SK-N-SH treated with all-trans-retinoic acid at 6 μM for 48 hours (cell line): Measurements from ENCODE around the gene FDPS.

ENCODE experiments used
- ATAC-seq: fragments of 200-7000 bp; cut with Tn5 transposase; 3 replicates; pipeline ENCODE4 v1.9.1; 2020; ENCODE audit warnings: mild to moderate bottlenecking, moderate library complexity
- ARNTL ChIP-seq: fragments of 450-650 bp; formaldehyde crosslinking; IDR thresholded peaks from 2 replicates; pipeline ENCODE4 v1.5.0; 2020; ENCODE audit warnings: low read depth, mild to moderate bottlenecking, moderate library complexity, borderline replicate concordance
- BACH2 ChIP-seq: fragments of 250-450 bp; sonication (Bioruptor Pico); IDR thresholded peaks from 2 replicates; pipeline ENCODE4 v1.9.0; 2021; ENCODE audit warnings: mild to moderate bottlenecking, borderline replicate concordance
- CSDC2 ChIP-seq: fragments of 250-450 bp; sonication (Bioruptor Pico); IDR thresholded peaks from 2 replicates; pipeline ENCODE4 v1.5.0; 2020; ENCODE audit warnings: mild to moderate bottlenecking, moderate library complexity
- ESRRG ChIP-seq: fragments of 250-450 bp; sonication (Bioruptor Pico); IDR thresholded peaks from 2 replicates; pipeline ENCODE4 v1.6.1; 2021; ENCODE audit warnings: mild to moderate bottlenecking
- ISL1 ChIP-seq: fragments of 250-450 bp; sonication (Bioruptor Pico); IDR thresholded peaks from 2 replicates; pipeline ENCODE4 v2.1.2; 2022; ENCODE audit warnings: mild to moderate bottlenecking, moderate library complexity
- OSR1 ChIP-seq: fragments of 250-450 bp; sonication (Bioruptor Pico); IDR thresholded peaks from 2 replicates; pipeline ENCODE4 v1.8.0; 2022; ENCODE audit warnings: moderate library complexity, mild to moderate bottlenecking, inconsistent platforms
- PATZ1 ChIP-seq: fragments of 250-450 bp; sonication (Bioruptor Pico); IDR thresholded peaks from 2 replicates; pipeline ENCODE4 v1.8.0; 2020; ENCODE audit warnings: mild to moderate bottlenecking, moderate library complexity, borderline replicate concordance
- POU6F1 ChIP-seq: fragments of 250-450 bp; sonication (Bioruptor Pico); IDR thresholded peaks from 2 replicates; pipeline ENCODE4 v1.8.0; 2021; ENCODE audit warnings: low read depth, mild to moderate bottlenecking, moderate library complexity, borderline replicate concordance
- PPARA ChIP-seq: fragments of 250-450 bp; sonication (Bioruptor Pico); IDR thresholded peaks from 2 replicates; pipeline ENCODE4 v1.5.0; 2020; ENCODE audit warnings: mild to moderate bottlenecking, borderline replicate concordance
- RARB ChIP-seq: fragments of 250-450 bp; sonication (Bioruptor Pico); IDR thresholded peaks from 2 replicates; pipeline ENCODE4 v1.8.0; 2021; ENCODE audit warnings: mild to moderate bottlenecking, moderate library complexity
- SNAI2 ChIP-seq: fragments of 250-450 bp; sonication (Bioruptor Pico); IDR thresholded peaks from 2 replicates; pipeline ENCODE4 v1.5.0; 2020; ENCODE audit warnings: mild to moderate bottlenecking, moderate library complexity
- TCF4 ChIP-seq: fragments of 250-450 bp; sonication (Bioruptor Pico); IDR thresholded peaks from 2 replicates; pipeline ENCODE4 v1.8.0; 2021; ENCODE audit warnings: mild to moderate bottlenecking, moderate library complexity, borderline replicate concordance
- TOX ChIP-seq: fragments of 250-450 bp; sonication (Bioruptor Pico); IDR thresholded peaks from 2 replicates; pipeline ENCODE4 v1.8.0; 2021; ENCODE audit warnings: mild to moderate bottlenecking, moderate library complexity, borderline replicate concordance
- ZC3H10 ChIP-seq: fragments of 250-450 bp; sonication (Bioruptor Pico); IDR thresholded peaks from 2 replicates; pipeline ENCODE4 v1.5.1; 2021; ENCODE audit warnings: mild to moderate bottlenecking, moderate library complexity
- ZFP30 ChIP-seq: fragments of 450-650 bp; formaldehyde crosslinking; IDR thresholded peaks from 2 replicates; pipeline ENCODE4 v1.5.0; 2022; ENCODE audit warnings: mild to moderate bottlenecking, moderate library complexity
- ZNF565 ChIP-seq: fragments of 450-650 bp; formaldehyde crosslinking; conservative IDR thresholded peaks from 2 replicates; pipeline ENCODE4 v1.5.0; 2020; ENCODE audit warnings: low read depth, mild to moderate bottlenecking, moderate library complexity
- ZNF70 ChIP-seq: fragments of 450-650 bp; formaldehyde crosslinking; IDR thresholded peaks from 2 replicates; pipeline ENCODE4 v1.5.0; 2020; ENCODE audit warnings: mild to moderate bottlenecking, moderate library complexity
- ZNF8 ChIP-seq: fragments of 450-650 bp; formaldehyde crosslinking; IDR thresholded peaks from 2 replicates; pipeline ENCODE4 v1.5.0; 2020; ENCODE audit warnings: mild to moderate bottlenecking, moderate library complexity
- TF ChIP-seq, protein P1 (sequence below): fragments of 250-450 bp; sonication (Bioruptor Pico); IDR thresholded peaks from 2 replicates; pipeline ENCODE4 v1.5.1; 2021; ENCODE audit warnings: mild to moderate bottlenecking, moderate library complexity
- TF ChIP-seq, protein P2 (sequence below): fragments of 250-450 bp; sonication (Bioruptor Pico); IDR thresholded peaks from 2 replicates; pipeline ENCODE4 v1.5.0; 2020; ENCODE audit warnings: mild to moderate bottlenecking, moderate library complexity
- TF ChIP-seq, protein P3 (sequence below): fragments of 250-450 bp; sonication (Bioruptor Pico); IDR thresholded peaks from 2 replicates; pipeline ENCODE4 v1.5.1; 2020; ENCODE audit warnings: low read depth, mild to moderate bottlenecking, moderate library complexity

Gene FDPS

GRCh38 chr1:155329980-155330598, 21.4 kb downstream of the FDPS start:
- TF ChIP-seq POU6F1 (no peak), RARB (CRISPR knock-in tag) (no peak), ZFP30 (no peak), SNAI2 (CRISPR knock-in tag) (no peak)
- TF ChIP-seq, protein P1, sequence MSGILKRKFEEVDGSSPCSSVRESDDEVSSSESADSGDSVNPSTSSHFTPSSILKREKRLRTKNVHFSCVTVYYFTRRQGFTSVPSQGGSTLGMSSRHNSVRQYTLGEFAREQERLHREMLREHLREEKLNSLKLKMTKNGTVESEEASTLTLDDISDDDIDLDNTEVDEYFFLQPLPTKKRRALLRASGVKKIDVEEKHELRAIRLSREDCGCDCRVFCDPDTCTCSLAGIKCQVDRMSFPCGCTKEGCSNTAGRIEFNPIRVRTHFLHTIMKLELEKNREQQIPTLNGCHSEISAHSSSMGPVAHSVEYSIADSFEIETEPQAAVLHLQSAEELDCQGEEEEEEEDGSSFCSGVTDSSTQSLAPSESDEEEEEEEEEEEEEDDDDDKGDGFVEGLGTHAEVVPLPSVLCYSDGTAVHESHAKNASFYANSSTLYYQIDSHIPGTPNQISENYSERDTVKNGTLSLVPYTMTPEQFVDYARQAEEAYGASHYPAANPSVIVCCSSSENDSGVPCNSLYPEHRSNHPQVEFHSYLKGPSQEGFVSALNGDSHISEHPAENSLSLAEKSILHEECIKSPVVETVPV, result no peak
- ATAC-seq, result no peak

GRCh38 chr1:155334962-155335361, 26.3 kb downstream of the FDPS start:
- ATAC-seq, result no peak
- TF ChIP-seq RARB (CRISPR knock-in tag), result no peak
- no peak for TF ChIP-seq ISL1 (CRISPR knock-in tag)
- TF ChIP-seq PPARA, result no peak
- TF ChIP-seq TOX, result no peak
- TF ChIP-seq ESRRG (CRISPR knock-in tag), result no peak
- TF ChIP-seq ZC3H10 (CRISPR knock-in tag), result no peak
- TF ChIP-seq, protein P2, sequence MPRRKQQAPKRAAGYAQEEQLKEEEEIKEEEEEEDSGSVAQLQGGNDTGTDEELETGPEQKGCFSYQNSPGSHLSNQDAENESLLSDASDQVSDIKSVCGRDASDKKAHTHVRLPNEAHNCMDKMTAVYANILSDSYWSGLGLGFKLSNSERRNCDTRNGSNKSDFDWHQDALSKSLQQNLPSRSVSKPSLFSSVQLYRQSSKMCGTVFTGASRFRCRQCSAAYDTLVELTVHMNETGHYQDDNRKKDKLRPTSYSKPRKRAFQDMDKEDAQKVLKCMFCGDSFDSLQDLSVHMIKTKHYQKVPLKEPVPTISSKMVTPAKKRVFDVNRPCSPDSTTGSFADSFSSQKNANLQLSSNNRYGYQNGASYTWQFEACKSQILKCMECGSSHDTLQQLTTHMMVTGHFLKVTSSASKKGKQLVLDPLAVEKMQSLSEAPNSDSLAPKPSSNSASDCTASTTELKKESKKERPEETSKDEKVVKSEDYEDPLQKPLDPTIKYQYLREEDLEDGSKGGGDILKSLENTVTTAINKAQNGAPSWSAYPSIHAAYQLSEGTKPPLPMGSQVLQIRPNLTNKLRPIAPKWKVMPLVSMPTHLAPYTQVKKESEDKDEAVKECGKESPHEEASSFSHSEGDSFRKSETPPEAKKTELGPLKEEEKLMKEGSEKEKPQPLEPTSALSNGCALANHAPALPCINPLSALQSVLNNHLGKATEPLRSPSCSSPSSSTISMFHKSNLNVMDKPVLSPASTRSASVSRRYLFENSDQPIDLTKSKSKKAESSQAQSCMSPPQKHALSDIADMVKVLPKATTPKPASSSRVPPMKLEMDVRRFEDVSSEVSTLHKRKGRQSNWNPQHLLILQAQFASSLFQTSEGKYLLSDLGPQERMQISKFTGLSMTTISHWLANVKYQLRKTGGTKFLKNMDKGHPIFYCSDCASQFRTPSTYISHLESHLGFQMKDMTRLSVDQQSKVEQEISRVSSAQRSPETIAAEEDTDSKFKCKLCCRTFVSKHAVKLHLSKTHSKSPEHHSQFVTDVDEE (CRISPR knock-in tag), result no peak
- TF ChIP-seq BACH2 (CRISPR knock-in tag), result no peak
- TF ChIP-seq, protein P3, sequence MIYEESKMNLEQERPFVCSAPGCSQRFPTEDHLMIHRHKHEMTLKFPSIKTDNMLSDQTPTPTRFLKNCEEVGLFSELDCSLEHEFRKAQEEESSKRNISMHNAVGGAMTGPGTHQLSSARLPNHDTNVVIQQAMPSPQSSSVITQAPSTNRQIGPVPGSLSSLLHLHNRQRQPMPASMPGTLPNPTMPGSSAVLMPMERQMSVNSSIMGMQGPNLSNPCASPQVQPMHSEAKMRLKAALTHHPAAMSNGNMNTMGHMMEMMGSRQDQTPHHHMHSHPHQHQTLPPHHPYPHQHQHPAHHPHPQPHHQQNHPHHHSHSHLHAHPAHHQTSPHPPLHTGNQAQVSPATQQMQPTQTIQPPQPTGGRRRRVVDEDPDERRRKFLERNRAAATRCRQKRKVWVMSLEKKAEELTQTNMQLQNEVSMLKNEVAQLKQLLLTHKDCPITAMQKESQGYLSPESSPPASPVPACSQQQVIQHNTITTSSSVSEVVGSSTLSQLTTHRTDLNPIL (CRISPR knock-in tag), result no peak
- TF ChIP-seq ZNF70 (CRISPR knock-in tag), result no peak
- TF ChIP-seq, protein P1, result no peak
- TF ChIP-seq ZNF565 (CRISPR knock-in tag), result no peak
- TF ChIP-seq ARNTL (CRISPR knock-in tag), result no peak
- TF ChIP-seq OSR1 (CRISPR knock-in tag), result no peak
- no peak for TF ChIP-seq ZNF8 (CRISPR knock-in tag)
- TF ChIP-seq TCF4 (CRISPR knock-in tag), result no peak
- no peak for TF ChIP-seq PATZ1 (CRISPR knock-in tag)
- TF ChIP-seq SNAI2 (CRISPR knock-in tag), result no peak
- TF ChIP-seq POU6F1, result no peak
- TF ChIP-seq CSDC2, result no peak
